Measurements from ENCODE around the gene HRH2. TPM values are rescaled to one million over a fixed set of nuclear protein-coding genes. Genes with fewer than 3 reads are reported as not detected.

The HRH2 gene
- total and polyA plus RNA-seq, 7 donors: 0.17 to 7.0 (median 0.51) TPM

DNA sequence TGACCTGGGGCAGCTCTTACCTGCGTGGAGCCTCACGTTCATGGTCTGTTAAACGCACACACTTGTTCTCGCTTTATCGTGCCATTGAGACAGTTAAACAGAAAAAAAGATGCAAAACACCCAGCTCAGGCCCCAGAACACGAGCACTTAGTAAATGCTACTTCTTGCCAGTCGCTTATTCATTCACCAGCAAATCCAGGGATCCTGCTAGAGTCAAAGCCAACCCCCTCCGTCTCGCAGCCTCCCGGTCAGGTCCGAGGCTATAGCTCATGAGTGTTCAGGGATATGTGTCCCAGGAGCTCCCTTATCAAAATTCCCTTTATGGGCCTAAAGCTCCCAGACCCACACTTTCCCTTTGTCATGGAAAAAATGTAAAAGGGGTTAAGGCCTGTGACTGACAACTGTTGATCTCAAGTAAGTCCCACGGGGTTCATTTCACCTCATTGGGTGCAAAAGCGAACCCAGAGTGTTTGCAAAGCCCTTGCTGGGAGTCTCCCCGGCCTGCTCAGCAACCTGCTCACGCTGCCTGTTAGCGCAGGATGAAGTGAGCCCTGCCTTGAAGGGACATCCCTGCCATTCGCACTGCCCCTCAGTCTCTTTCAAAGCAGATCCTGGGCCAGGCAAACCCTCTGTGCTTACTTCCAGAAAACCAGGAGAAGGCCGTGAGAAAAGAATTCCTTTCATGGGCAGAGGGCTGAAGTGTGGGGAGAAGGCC, 40.7 kb downstream of the HRH2 start:
- no peaks in the 10 kb centered on the region for H3K4me1 ChIP-seq
- H3K27ac ChIP-seq: no peak overlapping the region
- ATAC-seq: no peak
- WGBS, 3 donors: 74 to 79% (median 78%) methylated on average over 18 of the region's 18 CpGs
- intact Hi-C loops (cut with DNase I): no loop called here
- H3K9me3 ChIP-seq: peaks cover 4% of the 10 kb centered on the region
- H3K36me3 ChIP-seq (ENCODE audit: insufficient read depth in 1 of 2, low read depth in 1 of 2): no peaks in the 10 kb centered on the region
- no peak overlapping the region for H3K4me3 ChIP-seq
- H3K27me3 ChIP-seq (ENCODE audit: insufficient read depth in 3 of 3, low read length in 2 of 3): peaks cover 0 to 15% (median 2%) of the 10 kb centered on the region in 3 donors
- DNase-seq: no peak
- TF ChIP-seq, protein P1, sequence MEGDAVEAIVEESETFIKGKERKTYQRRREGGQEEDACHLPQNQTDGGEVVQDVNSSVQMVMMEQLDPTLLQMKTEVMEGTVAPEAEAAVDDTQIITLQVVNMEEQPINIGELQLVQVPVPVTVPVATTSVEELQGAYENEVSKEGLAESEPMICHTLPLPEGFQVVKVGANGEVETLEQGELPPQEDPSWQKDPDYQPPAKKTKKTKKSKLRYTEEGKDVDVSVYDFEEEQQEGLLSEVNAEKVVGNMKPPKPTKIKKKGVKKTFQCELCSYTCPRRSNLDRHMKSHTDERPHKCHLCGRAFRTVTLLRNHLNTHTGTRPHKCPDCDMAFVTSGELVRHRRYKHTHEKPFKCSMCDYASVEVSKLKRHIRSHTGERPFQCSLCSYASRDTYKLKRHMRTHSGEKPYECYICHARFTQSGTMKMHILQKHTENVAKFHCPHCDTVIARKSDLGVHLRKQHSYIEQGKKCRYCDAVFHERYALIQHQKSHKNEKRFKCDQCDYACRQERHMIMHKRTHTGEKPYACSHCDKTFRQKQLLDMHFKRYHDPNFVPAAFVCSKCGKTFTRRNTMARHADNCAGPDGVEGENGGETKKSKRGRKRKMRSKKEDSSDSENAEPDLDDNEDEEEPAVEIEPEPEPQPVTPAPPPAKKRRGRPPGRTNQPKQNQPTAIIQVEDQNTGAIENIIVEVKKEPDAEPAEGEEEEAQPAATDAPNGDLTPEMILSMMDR (IDR thresholded peaks at IDR 0.05): no peak

DNA sequence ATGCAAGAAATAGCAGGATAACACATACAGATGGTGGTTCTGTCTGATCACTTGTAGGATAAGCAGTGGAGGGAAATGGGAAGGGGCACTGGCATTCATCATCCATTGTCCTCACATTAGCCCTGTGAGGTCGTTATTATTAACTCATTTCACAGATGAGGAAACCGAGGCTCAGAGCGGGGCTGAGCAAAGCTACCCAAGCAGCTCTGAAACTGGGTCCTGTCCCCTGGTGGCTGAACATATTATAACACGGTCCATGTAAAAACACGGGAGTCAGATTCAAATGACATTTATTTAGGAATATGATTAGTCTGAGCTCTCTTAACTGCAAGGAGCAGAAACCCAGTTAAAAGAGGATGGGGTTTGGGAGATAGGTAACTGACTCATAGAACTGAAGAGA, 43.1 kb downstream of the HRH2 start:
- Histone ChIP-seq H3K27me3 (ENCODE audit: insufficient read depth in 3 of 3, low read length in 2 of 3) (peaks cover 0 to 8% (median 2%) of the 10 kb centered on the region in 3 donors), H3K4me3 (no peak overlapping the region), H3K9me3 (peaks cover 9% of the 10 kb centered on the region), H3K36me3 (ENCODE audit: insufficient read depth in 1 of 2, low read depth in 1 of 2) (no peaks in the 10 kb centered on the region), H3K27ac (no peak overlapping the region), H3K4me1 (no peaks in the 10 kb centered on the region)
- TF ChIP-seq, protein P1 (IDR thresholded peaks at IDR 0.05): peak; percentile 31
- no peak for DNase-seq
- 75 to 86% (median 79%) methylated on average over 5 of the region's 5 CpGs for WGBS, 3 donors
- intact Hi-C loops (cut with DNase I): no loop called here
- ATAC-seq: no peak

DNA sequence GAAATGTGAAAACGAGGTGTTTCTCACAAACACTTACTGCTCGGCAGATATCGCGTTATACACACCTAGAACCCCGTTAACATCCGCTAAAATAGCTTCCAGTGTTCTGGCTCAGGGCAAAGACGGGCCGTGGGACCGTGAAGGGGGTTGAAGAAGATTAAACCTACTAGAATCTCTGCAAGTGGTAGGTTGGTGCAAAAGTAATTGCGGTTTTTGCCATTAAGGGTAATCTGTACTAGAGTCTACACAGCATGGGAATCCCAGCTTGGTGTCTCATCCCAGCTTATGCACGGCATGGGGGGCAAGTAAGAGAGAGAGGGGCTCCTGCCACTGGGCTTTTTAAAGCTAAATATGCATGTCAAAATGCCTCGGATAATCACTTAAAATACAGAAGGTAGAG, 43.9 kb downstream of the HRH2 start:
- intact Hi-C loops (cut with DNase I): no loop called here
- Histone ChIP-seq H3K4me3 (no peak overlapping the region), H3K4me1 (no peaks in the 10 kb centered on the region), H3K27me3 (ENCODE audit: insufficient read depth in 3 of 3, low read length in 2 of 3) (peaks cover 0 to 7% (median 2%) of the 10 kb centered on the region in 3 donors), H3K9me3 (peaks cover 9% of the 10 kb centered on the region), H3K36me3 (ENCODE audit: insufficient read depth in 1 of 2, low read depth in 1 of 2) (no peaks in the 10 kb centered on the region), H3K27ac (no peak overlapping the region)
- 81 to 86% (median 83%) methylated on average over 12 of the region's 12 CpGs for WGBS, 3 donors
- no peak for DNase-seq
- TF ChIP-seq, protein P1 (IDR thresholded peaks at IDR 0.05): no peak
- no peak for ATAC-seq

DNA sequence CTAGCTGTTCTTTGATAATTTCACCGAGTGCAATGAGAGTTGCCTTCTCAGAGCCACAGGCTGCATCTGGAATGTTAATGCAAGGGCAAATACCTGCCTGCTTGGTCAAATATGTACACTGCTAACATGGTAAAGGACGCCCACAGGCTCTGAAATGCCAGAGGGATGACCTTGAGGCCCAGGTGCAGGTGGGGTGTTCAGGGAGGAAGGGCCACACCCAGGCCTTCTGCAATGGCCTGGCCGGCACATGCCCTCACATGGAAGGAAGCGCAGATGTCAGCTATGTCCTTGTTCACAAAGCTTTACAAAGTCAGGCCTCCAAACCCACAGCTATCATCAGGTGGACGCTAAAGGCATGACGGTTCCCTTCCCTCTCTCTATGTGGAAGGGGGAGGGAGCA, 48.6 kb downstream of the HRH2 start:
- Histone ChIP-seq H3K9me3 (peaks cover 9% of the 10 kb centered on the region), H3K4me3 (no peak overlapping the region), H3K27me3 (ENCODE audit: insufficient read depth in 3 of 3, low read length in 2 of 3) (peaks cover 0 to 6% (median under 1%) of the 10 kb centered on the region in 3 donors), H3K27ac (no peak overlapping the region), H3K4me1 (no peaks in the 10 kb centered on the region), H3K36me3 (ENCODE audit: insufficient read depth in 1 of 2, low read depth in 1 of 2) (no peaks in the 10 kb centered on the region)
- WGBS, 3 donors: 65 to 72% (median 71%) methylated on average over 6 of the region's 6 CpGs
- intact Hi-C loops (cut with DNase I): no loop called here
- TF ChIP-seq, protein P1 (IDR thresholded peaks at IDR 0.05): no peak
- DNase-seq (no peak), ATAC-seq (no peak)

Data from psoas muscle (tissue), 8 donors.